ENCODE measurements around the gene TRIP11.

The TRIP11 gene

GRCh38 chr14:92039063-92039718, 668 bp downstream of the TRIP11 start:
- TF ChIP-seq PAX5 (IDR thresholded peaks at IDR 0.05; ENCODE audit: insufficient read depth, low read length, severe bottlenecking): no peak
- TF ChIP-seq SPI1 (IDR thresholded peaks at IDR 0.05; ENCODE audit: low read depth, low read length): no peak
- TF ChIP-seq POLR2A (IDR thresholded peaks at IDR 0.05; ENCODE audit: low read depth, low read length): no peak
- TF ChIP-seq POLR2AphosphoS5 (IDR thresholded peaks at IDR 0.05; ENCODE audit: low read depth, low read length): no peak
- TF ChIP-seq POU2F2 (IDR thresholded peaks at IDR 0.05; ENCODE audit: low read depth, low read length): no peak
- no peak for TF ChIP-seq TAF1 (IDR thresholded peaks at IDR 0.05; ENCODE audit: low read depth, low read length)
- DNase-seq (ENCODE audit: insufficient read length, low spot score) (no peak), FAIRE-seq (no peak)

GRCh38 chr14:92037989-92038388, 1.9 kb downstream of the TRIP11 start:
- no peak for FAIRE-seq
- no peak for DNase-seq (ENCODE audit: insufficient read length, low spot score)
- TF ChIP-seq SPI1 (IDR thresholded peaks at IDR 0.05; ENCODE audit: low read depth, low read length) (no peak), POU2F2 (IDR thresholded peaks at IDR 0.05; ENCODE audit: low read depth, low read length) (no peak), TAF1 (IDR thresholded peaks at IDR 0.05; ENCODE audit: low read depth, low read length) (no peak), POLR2AphosphoS5 (IDR thresholded peaks at IDR 0.05; ENCODE audit: low read depth, low read length) (no peak)

GRCh38 chr14:92035890-92036289, 4.0 kb downstream of the TRIP11 start:
- TF ChIP-seq POLR2AphosphoS5 (IDR thresholded peaks at IDR 0.05; ENCODE audit: low read depth, low read length): no peak
- no peak for TF ChIP-seq POU2F2 (IDR thresholded peaks at IDR 0.05; ENCODE audit: low read depth, low read length)
- TF ChIP-seq TAF1 (IDR thresholded peaks at IDR 0.05; ENCODE audit: low read depth, low read length): no peak
- no peak for TF ChIP-seq POLR2A (IDR thresholded peaks at IDR 0.05; ENCODE audit: low read depth, low read length)
- TF ChIP-seq PAX5 (IDR thresholded peaks at IDR 0.05; ENCODE audit: insufficient read depth, low read length, severe bottlenecking): no peak
- TF ChIP-seq SPI1 (IDR thresholded peaks at IDR 0.05; ENCODE audit: low read depth, low read length): no peak
- FAIRE-seq (no peak), DNase-seq (ENCODE audit: insufficient read length, low spot score) (no peak)

GRCh38 chr14:92033906-92034687, 5.8 kb downstream of the TRIP11 start:
- TF ChIP-seq SPI1 (IDR thresholded peaks at IDR 0.05; ENCODE audit: low read depth, low read length): no peak
- no peak for TF ChIP-seq POU2F2 (IDR thresholded peaks at IDR 0.05; ENCODE audit: low read depth, low read length)
- no peak for TF ChIP-seq POLR2A (IDR thresholded peaks at IDR 0.05; ENCODE audit: low read depth, low read length)
- no peak for TF ChIP-seq TAF1 (IDR thresholded peaks at IDR 0.05; ENCODE audit: low read depth, low read length)
- TF ChIP-seq PAX5 (IDR thresholded peaks at IDR 0.05; ENCODE audit: insufficient read depth, low read length, severe bottlenecking): no peak
- TF ChIP-seq POLR2AphosphoS5 (IDR thresholded peaks at IDR 0.05; ENCODE audit: low read depth, low read length): no peak
- no peak for FAIRE-seq
- no peak for DNase-seq (ENCODE audit: insufficient read length, low spot score)

- no peak for TF ChIP-seq TAF1 (IDR thresholded peaks at IDR 0.05; ENCODE audit: low read depth, low read length)
- TF ChIP-seq POU2F2 (IDR thresholded peaks at IDR 0.05; ENCODE audit: low read depth, low read length): no peak
- no peak for TF ChIP-seq SPI1 (IDR thresholded peaks at IDR 0.05; ENCODE audit: low read depth, low read length)
- no peak for TF ChIP-seq POLR2AphosphoS5 (IDR thresholded peaks at IDR 0.05; ENCODE audit: low read depth, low read length)
- TF ChIP-seq PAX5 (IDR thresholded peaks at IDR 0.05; ENCODE audit: insufficient read depth, low read length, severe bottlenecking): no peak
- TF ChIP-seq POLR2A (IDR thresholded peaks at IDR 0.05; ENCODE audit: low read depth, low read length): no peak
- DNase-seq (ENCODE audit: insufficient read length, low spot score) (no peak), FAIRE-seq (no peak)
Observed at GRCh38 chr14:92033433-92033832, 6.4 kb downstream of the TRIP11 start.

- FAIRE-seq (peak; percentile 48), DNase-seq (ENCODE audit: insufficient read length, low spot score) (no peak)
- TF ChIP-seq TAF1 (IDR thresholded peaks at IDR 0.05; ENCODE audit: low read depth, low read length): no peak
- no peak for TF ChIP-seq POU2F2 (IDR thresholded peaks at IDR 0.05; ENCODE audit: low read depth, low read length)
- no peak for TF ChIP-seq POLR2A (IDR thresholded peaks at IDR 0.05; ENCODE audit: low read depth, low read length)
- no peak for TF ChIP-seq SPI1 (IDR thresholded peaks at IDR 0.05; ENCODE audit: low read depth, low read length)
- TF ChIP-seq POLR2AphosphoS5 (IDR thresholded peaks at IDR 0.05; ENCODE audit: low read depth, low read length): no peak
- TF ChIP-seq PAX5 (IDR thresholded peaks at IDR 0.05; ENCODE audit: insufficient read depth, low read length, severe bottlenecking): no peak
Observed at GRCh38 chr14:92026548-92027190, 13.2 kb downstream of the TRIP11 start.

- no peak for FAIRE-seq
- TF ChIP-seq POU2F2 (IDR thresholded peaks at IDR 0.05; ENCODE audit: low read depth, low read length): no peak
- no peak for TF ChIP-seq TAF1 (IDR thresholded peaks at IDR 0.05; ENCODE audit: low read depth, low read length)
- TF ChIP-seq POLR2A (IDR thresholded peaks at IDR 0.05; ENCODE audit: low read depth, low read length): no peak
- TF ChIP-seq SPI1 (IDR thresholded peaks at IDR 0.05; ENCODE audit: low read depth, low read length): no peak
- TF ChIP-seq POLR2AphosphoS5 (IDR thresholded peaks at IDR 0.05; ENCODE audit: low read depth, low read length): no peak
- TF ChIP-seq PAX5 (IDR thresholded peaks at IDR 0.05; ENCODE audit: insufficient read depth, low read length, severe bottlenecking): no peak
- DNase-seq (ENCODE audit: insufficient read length, low spot score): no peak
Observed at GRCh38 chr14:92022036-92022435, 17.8 kb downstream of the TRIP11 start.

- FAIRE-seq: no peak
- TF ChIP-seq PAX5 (IDR thresholded peaks at IDR 0.05; ENCODE audit: insufficient read depth, low read length, severe bottlenecking): no peak
- TF ChIP-seq POU2F2 (IDR thresholded peaks at IDR 0.05; ENCODE audit: low read depth, low read length): no peak
- no peak for TF ChIP-seq SPI1 (IDR thresholded peaks at IDR 0.05; ENCODE audit: low read depth, low read length)
- no peak for TF ChIP-seq POLR2A (IDR thresholded peaks at IDR 0.05; ENCODE audit: low read depth, low read length)
- TF ChIP-seq TAF1 (IDR thresholded peaks at IDR 0.05; ENCODE audit: low read depth, low read length): no peak
- TF ChIP-seq POLR2AphosphoS5 (IDR thresholded peaks at IDR 0.05; ENCODE audit: low read depth, low read length): no peak
- DNase-seq (ENCODE audit: insufficient read length, low spot score): no peak
Observed at GRCh38 chr14:92021523-92021922, 18.3 kb downstream of the TRIP11 start.

GRCh38 chr14:92014040-92014439, 25.8 kb downstream of the TRIP11 start:
- no peak for FAIRE-seq

More at GRCh38 chr14:92014040-92014439, 25.8 kb downstream of the TRIP11 start:
- TF ChIP-seq POLR2A (IDR thresholded peaks at IDR 0.05; ENCODE audit: low read depth, low read length) (no peak), TAF1 (IDR thresholded peaks at IDR 0.05; ENCODE audit: low read depth, low read length) (no peak), POLR2AphosphoS5 (IDR thresholded peaks at IDR 0.05; ENCODE audit: low read depth, low read length) (no peak), SPI1 (IDR thresholded peaks at IDR 0.05; ENCODE audit: low read depth, low read length) (no peak), PAX5 (IDR thresholded peaks at IDR 0.05; ENCODE audit: insufficient read depth, low read length, severe bottlenecking) (no peak), POU2F2 (IDR thresholded peaks at IDR 0.05; ENCODE audit: low read depth, low read length) (no peak)
- DNase-seq (ENCODE audit: insufficient read length, low spot score): no peak

Measured in GM12891 (cell line).